IMR-90 (cell line): ENCODE data around the gene PSORS1C2. TPM values are rescaled to one million over a fixed set of nuclear protein-coding genes. Genes with fewer than 3 reads are reported as not detected.

ENCODE experiments used
- ATAC-seq: fragments of 200-7000 bp; cut with Tn5 transposase; 2 replicates; pipeline ENCODE4 v1.9.1; 2020; ENCODE audit warnings: low read depth, mild to moderate bottlenecking, moderate library complexity
- BruUV-seq: library from RNA; stranded (reverse); fragments of 400-500 nt; replicated peaks from 2 replicates; lab custom pipeline; 2021; lab: Mats Ljungman, UMichigan
- CTCF ChIA-PET: fragments of 300-600 bp; formaldehyde crosslinking; extraction: SDS; loops from one replicate; lab custom pipeline; 2021; ENCODE audit warnings: antibody characterized with exemption; lab: Yijun Ruan, JAX
- POLR2A ChIA-PET: fragments of 300-600 bp; sonication (Branson Sonifier 250); formaldehyde crosslinking; loops from one replicate; lab custom pipeline; 2022; ENCODE audit warnings: antibody characterized with exemption; ENCODE audit not compliant: unreplicated experiment; lab: Charles Lee
- DNase-seq: peaks from one replicate; pipeline ENCODE4 v3.0.0; 2013
- H2AFZ ChIP-seq: replicated peaks from 2 replicates; pipeline ENCODE3; 2013; ENCODE audit warnings: low read length, mild to moderate bottlenecking; ENCODE audit not compliant: poor library complexity
- H2AK5ac ChIP-seq: 2 replicates; pipeline ENCODE4 v1.6.1; 2013; ENCODE audit warnings: low read depth, low read length, inconsistent platforms
- H2AK9ac ChIP-seq: replicated peaks from 2 replicates; pipeline ENCODE3; 2013; ENCODE audit warnings: mild to moderate bottlenecking, low read depth, low read length, moderate library complexity; ENCODE audit not compliant: poor library complexity
- H2BK120ac ChIP-seq: 2 replicates; pipeline ENCODE4 v1.6.1; 2013; ENCODE audit warnings: low read depth, low read length, inconsistent platforms
- H2BK15ac ChIP-seq: 3 replicates; pipeline ENCODE4 v1.6.1; 2013; ENCODE audit warnings: low read depth, low read length, inconsistent platforms
- H2BK20ac ChIP-seq: 2 replicates; pipeline ENCODE4 v1.6.1; 2013; ENCODE audit warnings: low read depth, mild to moderate bottlenecking, inconsistent platforms, low read length, moderate library complexity
- H2BK5ac ChIP-seq: 2 replicates; pipeline ENCODE4 v1.6.1; 2013; ENCODE audit warnings: mild to moderate bottlenecking, low read depth, low read length, inconsistent platforms; ENCODE audit not compliant: poor library complexity, severe bottlenecking
- H3K14ac ChIP-seq: replicated peaks from 2 replicates; pipeline ENCODE4 v1.6.1; 2013; ENCODE audit warnings: low read depth, low read length, inconsistent platforms
- H3K18ac ChIP-seq: 2 replicates; pipeline ENCODE4 v1.6.1; 2013; ENCODE audit warnings: low read depth, low read length, control low read depth
- H3K23ac ChIP-seq: 2 replicates; pipeline ENCODE4 v1.6.1; 2013; ENCODE audit warnings: low read depth, low read length, inconsistent platforms
- H3K27ac ChIP-seq: 2 replicates; pipeline ENCODE4 v1.5.1; 2013; ENCODE audit warnings: mild to moderate bottlenecking, control low read depth, low read length; ENCODE audit not compliant: insufficient read depth
- H3K27me3 ChIP-seq: 2 replicates; pipeline ENCODE4 v1.6.1; 2013; ENCODE audit warnings: low read length; ENCODE audit not compliant: control insufficient read depth, insufficient read depth
- H3K36me3 ChIP-seq: 2 replicates; pipeline ENCODE4 v1.6.1; 2013; ENCODE audit warnings: low read length, mixed read lengths; ENCODE audit not compliant: control insufficient read depth, insufficient read depth
- H3K4ac ChIP-seq: 2 replicates; pipeline ENCODE4 v1.6.1; 2013; ENCODE audit warnings: low read depth, low read length, inconsistent platforms
- H3K4me1 ChIP-seq: 2 replicates; pipeline ENCODE4 v1.6.1; 2013; ENCODE audit warnings: low read length, mixed read lengths; ENCODE audit not compliant: control insufficient read depth, insufficient read depth
- H3K4me2 ChIP-seq: 2 replicates; pipeline ENCODE4 v1.6.1; 2013; ENCODE audit warnings: low read depth, mild to moderate bottlenecking, control low read depth, low read length, moderate library complexity
- H3K4me3 ChIP-seq: 2 replicates; pipeline ENCODE4 v1.5.1; 2013; ENCODE audit warnings: low read depth, mild to moderate bottlenecking, control low read depth, low read length, moderate library complexity; ENCODE audit not compliant: insufficient read depth
- H3K56ac ChIP-seq: 2 replicates; pipeline ENCODE4 v1.6.1; 2013; ENCODE audit warnings: low read length, inconsistent platforms; ENCODE audit not compliant: insufficient read depth; ENCODE audit errors: extremely low read depth
- H3K79me1 ChIP-seq, 2 experiments: 2 replicates each; pipeline ENCODE4 v1.6.1; 2013; ENCODE audit warnings: low read length in 2 of 2, inconsistent platforms in 1 of 2, low read depth in 1 of 2
- H3K9ac ChIP-seq: 2 replicates; pipeline ENCODE4 v1.6.1; 2013; ENCODE audit warnings: low read depth, low read length, control low read depth
- H3K9me1 ChIP-seq: 2 replicates; pipeline ENCODE4 v1.6.1; 2013; ENCODE audit warnings: low read length, inconsistent platforms; ENCODE audit not compliant: insufficient read depth
- H3K9me3 ChIP-seq: 2 replicates; pipeline ENCODE4 v1.6.1; 2013; ENCODE audit warnings: low read length; ENCODE audit not compliant: control insufficient read depth, insufficient read depth
- H4K20me1 ChIP-seq: 2 replicates; pipeline ENCODE4 v1.6.1; 2013; ENCODE audit warnings: low read length, inconsistent platforms; ENCODE audit not compliant: insufficient read depth
- H4K5ac ChIP-seq: 2 replicates; pipeline ENCODE4 v1.6.1; 2013; ENCODE audit warnings: mild to moderate bottlenecking, low read depth, low read length, control low read depth
- H4K8ac ChIP-seq, 2 experiments: 2 replicates each; pipeline ENCODE4 v1.6.1; 2013; ENCODE audit warnings: low read depth in 2 of 2, low read length in 2 of 2, control low read depth in 1 of 2, inconsistent platforms in 1 of 2
- H4K91ac ChIP-seq: 2 replicates; pipeline ENCODE4 v1.6.1; 2013; ENCODE audit warnings: low read depth, low read length, inconsistent platforms; ENCODE audit not compliant: insufficient read depth
- CEBPB ChIP-seq: IDR thresholded peaks from 2 replicates; pipeline ENCODE4 v1.6.1; 2012; ENCODE audit warnings: low read depth, low read length, improper control_type of control experiment
- MXI1 ChIP-seq: IDR thresholded peaks from 2 replicates; pipeline ENCODE4 v1.6.1; 2012; ENCODE audit warnings: low read depth, mild to moderate bottlenecking, low read length, moderate library complexity, borderline replicate concordance
- RAD21 ChIP-seq: IDR thresholded peaks from 2 replicates; pipeline ENCODE4 v1.6.1; 2012; ENCODE audit warnings: low read length, improper control_type of control experiment
- WGBS, 2 experiments: methylation state at CpG; one replicate each; pipeline versions ENCODE4 v1.1.5 to v1.1.7; 2013; ENCODE audit warnings: missing lambda C conversion rate in 2 of 2; ENCODE audit not compliant: insufficient read length in 1 of 2; ENCODE audit errors: extremely low coverage in 2 of 2; 5-methylcytosine and 5-hydroxymethylcytosine counted together
- dilution Hi-C: fragments of 300-500 bp; cut with HindIII; formaldehyde crosslinking; loops from one replicate; pipeline ENCODE4 v1.14.3; 2018; ENCODE audit warnings: low sequenced_read_pairs; ENCODE audit not compliant: unreplicated experiment
- in situ Hi-C: fragments of 300-500 bp; cut with MboI; formaldehyde crosslinking; loops from 3 replicates; pipeline ENCODE4 v1.14.3; 2019; ENCODE audit warnings: low sequenced_read_pairs, inconsistent platforms, mixed read lengths
- intact Hi-C: fragments of 100-400 bp; cut with micrococcal nuclease; formaldehyde crosslinking; loops from 2 replicates; pipeline ENCODE4 v1.10.0; 2022
- polyA plus RNA-seq, 3 experiments: library from polyadenylated mRNA; depleted of rRNA; stranded (reverse); fragments of >200 nt; gene quantifications; 2 replicates each; pipeline ENCODE4 v1.2.3, GENCODE V29; 2012; ENCODE audit warnings: low replicate concordance in 1 of 3
- total RNA-seq: library from RNA; depleted of rRNA; stranded (reverse); fragments of >200 nt; gene quantifications from 2 replicates; pipeline ENCODE4 v1.2.3, GENCODE V29; 2012
- TF ChIP-seq, protein P1 (sequence below): fragments of 150-350 bp; IDR thresholded peaks from 2 replicates; pipeline ENCODE4 v1.6.1; 2017; ENCODE audit warnings: mild to moderate bottlenecking, antibody characterized with exemption, low read length, low read depth

The PSORS1C2 gene
- total and polyA plus RNA-seq, 2 of the 4 experiments (the other 2 are of a cell fraction), result not detected

DNA sequence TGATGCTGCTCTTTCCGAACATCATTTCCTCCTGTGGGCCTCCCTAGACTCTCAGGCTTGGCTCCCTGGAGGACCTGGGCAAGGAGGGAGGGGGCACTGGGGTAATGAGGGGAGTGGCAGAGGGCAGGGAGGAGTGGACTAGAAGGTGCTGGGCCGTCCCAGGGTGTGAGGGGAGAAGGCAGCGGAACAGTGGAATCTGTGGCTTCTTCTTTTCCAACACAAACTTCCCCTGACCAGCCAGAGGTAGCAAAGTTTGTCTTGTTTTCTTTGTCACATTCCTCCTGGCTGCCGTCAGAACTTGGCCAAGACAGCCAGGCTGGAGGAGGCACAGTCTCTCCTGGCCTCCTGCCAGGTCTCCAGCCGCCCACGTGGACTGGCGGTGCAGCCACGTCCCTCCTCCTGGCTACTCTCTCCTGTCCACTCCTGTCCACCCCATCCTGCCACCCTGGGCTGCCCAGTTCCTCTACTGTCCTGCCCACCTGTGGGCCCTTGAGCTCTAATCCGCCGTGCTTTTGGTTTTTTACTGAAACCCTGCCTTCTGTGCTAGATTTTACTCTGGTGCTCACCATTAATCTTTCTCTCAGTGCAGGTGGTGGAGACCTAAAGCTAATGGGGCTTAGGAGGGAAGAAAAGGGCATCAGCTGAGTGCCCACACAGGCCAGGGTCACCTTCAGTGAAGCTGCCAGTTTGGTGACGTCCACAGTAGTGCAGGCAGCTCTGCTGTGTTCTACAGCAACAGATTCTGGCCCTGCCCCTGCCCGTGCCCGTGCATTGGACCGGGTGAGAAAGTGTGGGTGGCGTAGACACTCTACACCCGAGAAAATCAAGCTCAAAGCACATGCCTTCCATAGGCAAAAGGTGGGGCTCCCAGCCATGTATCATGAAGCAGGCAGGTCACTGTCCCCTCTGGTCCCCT is 15.8 kb downstream of the PSORS1C2 start:
- H3K9ac ChIP-seq, result no peak overlapping the region
- no peak overlapping the region for H3K4me2 ChIP-seq
- H2BK15ac ChIP-seq, result no peak overlapping the region
- CTCF ChIA-PET, result no interaction called here
- no peak overlapping the region for H3K18ac ChIP-seq
- peaks cover 2% of the 10 kb centered on the region; the same call in 1 of the 2 replicates for H3K4me1 ChIP-seq
- intact Hi-C loops (no loop called here), in situ Hi-C loops (no loop called here), dilution Hi-C loops (no loop called here)
- H4K20me1 ChIP-seq, result no peaks in the 10 kb centered on the region
- no peaks in the 10 kb centered on the region for H3K9me1 ChIP-seq
- H3K14ac ChIP-seq, result no peak overlapping the region
- H2BK20ac ChIP-seq, result no peak overlapping the region
- no peak overlapping the region for H3K27ac ChIP-seq
- H4K91ac ChIP-seq, result no peak overlapping the region; the same call in 1 of the 2 replicates
- no peak overlapping the region for H2BK5ac ChIP-seq
- TF ChIP-seq, protein P1, sequence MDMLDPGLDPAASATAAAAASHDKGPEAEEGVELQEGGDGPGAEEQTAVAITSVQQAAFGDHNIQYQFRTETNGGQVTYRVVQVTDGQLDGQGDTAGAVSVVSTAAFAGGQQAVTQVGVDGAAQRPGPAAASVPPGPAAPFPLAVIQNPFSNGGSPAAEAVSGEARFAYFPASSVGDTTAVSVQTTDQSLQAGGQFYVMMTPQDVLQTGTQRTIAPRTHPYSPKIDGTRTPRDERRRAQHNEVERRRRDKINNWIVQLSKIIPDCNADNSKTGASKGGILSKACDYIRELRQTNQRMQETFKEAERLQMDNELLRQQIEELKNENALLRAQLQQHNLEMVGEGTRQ, result peak; percentile 68; the same call in 1 of the 2 replicates
- TF ChIP-seq RAD21 (no peak), MXI1 (peak; percentile 62; the same call in 1 of the 2 replicates), CEBPB (no peak)
- H3K56ac ChIP-seq, result no peak overlapping the region
- no peaks in the 10 kb centered on the region for H3K36me3 ChIP-seq
- H4K5ac ChIP-seq, result no peak overlapping the region
- no peak overlapping the region for H2BK120ac ChIP-seq
- H3K23ac ChIP-seq, result no peak overlapping the region
- H2AFZ ChIP-seq, result peak overlapping the region; percentile 48
- no peaks in the 10 kb centered on the region for H3K9me3 ChIP-seq
- POLR2A ChIA-PET, result no interaction called here
- H2AK9ac ChIP-seq, result peak overlapping the region; percentile 58
- ATAC-seq, result peak; percentile 73
- no TSS peak for BruUV-seq
- H3K27me3 ChIP-seq, result peaks cover 3% of the 10 kb centered on the region; the same call in 1 of the 2 replicates
- H3K4me3 ChIP-seq, result no peak overlapping the region
- H3K4ac ChIP-seq, result no peak overlapping the region
- 9% methylated on average over 6 of the region's 16 CpGs; no CpG with 5 or more reads in 1 of the 2 experiments for WGBS, 2 experiments
- no peak overlapping the region for H4K8ac ChIP-seq
- H3K79me1 ChIP-seq, result no peaks in the 10 kb centered on the region
- peak overlapping the region; percentile 25; the same call in 1 of the 2 replicates for H2AK5ac ChIP-seq
- peak; percentile 76 for DNase-seq
